Activated naive CD4-positive, alpha-beta T cell treated with Interleukin-2 at 50 U/mL for 16 hours (primary cell): Measurements from ENCODE around the gene FAM131C.
"Not testable (repeated sequence)": the region's sequence is repeated elsewhere in the genome, so short reads cannot be mapped to it uniquely, and the experiment has no call there.

ENCODE experiments used
- DNase-seq: peaks from one replicate; pipeline ENCODE4 v3.0.0-alpha.2; 2020

The FAM131C gene

GRCh38 chr1:16031551-16031950 lies 41.9 kb downstream of the FAM131C start:
- DNase-seq = no peak

GRCh38 chr1:16029288-16029687 lies 44.2 kb downstream of the FAM131C start:
- no peak for DNase-seq

- not testable (repeated sequence) for DNase-seq
These were observed 44.5 kb downstream of the FAM131C start for GRCh38 chr1:16029003-16029268.

GRCh38 chr1:16028237-16029002 lies 45.0 kb downstream of the FAM131C start:
- no peak for DNase-seq

- peak; percentile 50 for DNase-seq
These were observed 46.5 kb downstream of the FAM131C start for GRCh38 chr1:16026723-16027484.

- not testable (repeated sequence) for DNase-seq
These were observed 47.1 kb downstream of the FAM131C start for GRCh38 chr1:16026302-16026701.

GRCh38 chr1:16023050-16023653 lies 50.3 kb downstream of the FAM131C start:
- DNase-seq = no peak

- no peak for DNase-seq
These were observed 51.1 kb downstream of the FAM131C start for GRCh38 chr1:16022393-16022792.

- no peak for DNase-seq
These were observed 51.8 kb downstream of the FAM131C start, which contains the start of gene CLCNKA for GRCh38 chr1:16021681-16022080. Gene CLCNKA (plus strand): TSS chr1:16022036. CDS start chr1:16022620, 584 bp downstream.

GRCh38 chr1:16020878-16021277 lies 52.6 kb downstream of the FAM131C start:
- not testable (repeated sequence) for DNase-seq

GRCh38 chr1:16020325-16020724 lies 53.1 kb downstream of the FAM131C start:
- no peak for DNase-seq

- DNase-seq = no peak
These were observed 53.7 kb downstream of the FAM131C start for GRCh38 chr1:16019644-16020277.

- no peak for DNase-seq
These were observed 54.5 kb downstream of the FAM131C start for GRCh38 chr1:16018749-16019643.

GRCh38 chr1:16018308-16018707 lies 55.1 kb downstream of the FAM131C start:
- DNase-seq = no peak

- no peak for DNase-seq
These were observed 55.8 kb downstream of the FAM131C start, which contains the start of gene HSPB7 for GRCh38 chr1:16017461-16018303. Gene HSPB7 (minus strand): TSS chr1:16018043. CDS start chr1:16017963, 80 bp downstream.

- DNase-seq = no peak
These were observed 56.4 kb downstream of the FAM131C start for GRCh38 chr1:16017076-16017460.

GRCh38 chr1:16015960-16016901 lies 57.2 kb downstream of the FAM131C start:
- DNase-seq = no peak

- DNase-seq = no peak
These were observed 58.0 kb downstream of the FAM131C start for GRCh38 chr1:16015491-16015890.

GRCh38 chr1:16014509-16015482 lies 58.7 kb downstream of the FAM131C start:
- no peak for DNase-seq
